A549 (cell line): ENCODE data around the gene MT1F. TPM values are rescaled to one million over a fixed set of nuclear protein-coding genes. Genes with fewer than 3 reads are reported as not detected.

Experiments
- ATAC-seq, 2 experiments: fragments of 200-7000 bp in 1 of 2; fragments of >200 bp in 1 of 2; cut with Nextera tagmentation in 1 of 2; cut with Tn5 transposase in 1 of 2; 3 replicates each; pipeline versions ENCODE4 v1.8.0 to v1.9.1; 2018 to 2020; ENCODE audit warnings: mild to moderate bottlenecking in 1 of 2, moderate library complexity in 1 of 2
- CTCF ChIA-PET: fragments of 300-600 bp; sonication (Branson Sonifier 250); formaldehyde crosslinking; extraction: SDS; loops from one replicate; lab custom pipeline; 2021; ENCODE audit warnings: antibody characterized with exemption, inconsistent platforms; lab: Yijun Ruan, JAX
- POLR2A ChIA-PET: fragments of 350-600 bp; formaldehyde crosslinking; extraction: SDS; loops from one replicate; lab custom pipeline; 2021; ENCODE audit warnings: antibody characterized with exemption, inconsistent platforms; lab: Yijun Ruan, JAX
- DNase-seq, 2 experiments: peaks; one replicate each; pipeline versions ENCODE4 v3.0.0 to v3.0.0-alpha.2; 2011 to 2016; ENCODE audit warnings: low read depth in 1 of 2, low spot score in 1 of 2
- FAIRE-seq: peaks from 2 replicates; lab custom pipeline; 2011; peaks lifted over from hg19 to GRCh38; lab: Jason Lieb, UNC
- H3K27ac ChIP-seq, 2 experiments: fragments of >200 bp; sonication (Bioruptor Twin); formaldehyde crosslinking; 3 replicates each; pipeline ENCODE4 v1.5.1; 2016 to 2017
- H3K4me1 ChIP-seq: fragments of >200 bp; sonication (Bioruptor Twin); formaldehyde crosslinking; 3 replicates; pipeline ENCODE4 v1.6.1; 2016
- H3K4me2 ChIP-seq: fragments of >200 bp; sonication (Bioruptor Twin); formaldehyde crosslinking; 3 replicates; pipeline ENCODE4 v1.6.1; 2016
- H3K4me3 ChIP-seq: fragments of >200 bp; sonication (Bioruptor Twin); formaldehyde crosslinking; 3 replicates; pipeline ENCODE4 v1.5.1; 2016
- H3K9me3 ChIP-seq: fragments of >200 bp; sonication (Bioruptor Twin); formaldehyde crosslinking; 3 replicates; pipeline ENCODE4 v1.6.1; 2016
- CBX8 ChIP-seq: fragments of 200-600 bp; sonication (generic); IDR thresholded peaks from 2 replicates; pipeline ENCODE4 v1.6.1; 2016
- CHD2 ChIP-seq: fragments of 150-350 bp; IDR thresholded peaks from 2 replicates; pipeline ENCODE4 v1.6.1; 2014; ENCODE audit warnings: low read length; ENCODE audit not compliant: partially characterized antibody
- E2F6 ChIP-seq: IDR thresholded peaks from 2 replicates; pipeline ENCODE4 v1.6.1; 2012; ENCODE audit warnings: low read depth, borderline replicate concordance
- EHF ChIP-seq: fragments of 250-450 bp; sonication (Bioruptor Pico); IDR thresholded peaks from 2 replicates; pipeline ENCODE4 v1.5.0; 2020; ENCODE audit warnings: mild to moderate bottlenecking
- ELK1 ChIP-seq: fragments of 150-350 bp; IDR thresholded peaks from 2 replicates; pipeline ENCODE4 v1.6.1; 2014; ENCODE audit warnings: low read depth, mild to moderate bottlenecking, low read length
- EP300 ChIP-seq, 2 experiments: fragments of >200 bp; sonication (Bioruptor Twin); formaldehyde crosslinking; IDR thresholded peaks; 2 replicates in 1 of 2; 3 replicates in 1 of 2; pipeline ENCODE4 v1.6.1; 2016 to 2017
- ESRRA ChIP-seq: fragments of 150-350 bp; IDR thresholded peaks from 2 replicates; pipeline ENCODE4 v1.6.1; 2014; ENCODE audit warnings: mild to moderate bottlenecking, low read length, borderline replicate concordance
- FOSL2 ChIP-seq, 2 experiments: fragments of 450-650 bp in 1 of 2; fragments of >200 bp in 1 of 2; sonication (Bioruptor Twin) in 1 of 2; formaldehyde crosslinking; IDR thresholded peaks; 2 replicates each; pipeline versions ENCODE4 v1.5.0 to v1.6.1; 2016 to 2020; ENCODE audit warnings: mild to moderate bottlenecking in 1 of 2, moderate library complexity in 1 of 2
- HES2 ChIP-seq: fragments of >200 bp; sonication (Bioruptor Twin); formaldehyde crosslinking; IDR thresholded peaks from 2 replicates; pipeline ENCODE4 v1.6.1; 2016
- HOXB13 ChIP-seq: fragments of 250-450 bp; sonication (Bioruptor Pico); IDR thresholded peaks from 2 replicates; pipeline ENCODE4 v1.5.0; 2020; ENCODE audit warnings: low read depth, mild to moderate bottlenecking, moderate library complexity
- JUNB ChIP-seq: fragments of >200 bp; sonication (Bioruptor Twin); formaldehyde crosslinking; IDR thresholded peaks from 2 replicates; pipeline ENCODE4 v1.6.1; 2016
- MAX ChIP-seq: IDR thresholded peaks from 2 replicates; pipeline ENCODE4 v1.6.1; 2012
- PBX3 ChIP-seq: IDR thresholded peaks from 2 replicates; pipeline ENCODE4 v1.6.1; 2012
- POLR2A ChIP-seq: IDR thresholded peaks from 2 replicates; pipeline ENCODE4 v1.6.1; 2012; ENCODE audit warnings: mild to moderate bottlenecking, low read length
- RAD21 ChIP-seq, 2 experiments: fragments of >200 bp in 1 of 2; sonication (Bioruptor Twin) in 1 of 2; formaldehyde crosslinking in 1 of 2; IDR thresholded peaks in 1 of 2; conservative IDR thresholded peaks in 1 of 2; 2 replicates in 1 of 2; 3 replicates in 1 of 2; pipeline ENCODE4 v1.6.1; 2012 to 2018; ENCODE audit warnings: inconsistent platforms in 1 of 2
- RFX5 ChIP-seq: fragments of 450-650 bp; IDR thresholded peaks from 2 replicates; pipeline ENCODE4 v1.7.1; 2014; ENCODE audit warnings: antibody characterized with exemption, mild to moderate bottlenecking, moderate library complexity
- SMC3 ChIP-seq: fragments of >200 bp; sonication (Bioruptor Twin); formaldehyde crosslinking; IDR thresholded peaks from 3 replicates; pipeline ENCODE4 v1.6.1; 2018; ENCODE audit warnings: inconsistent platforms
- TP53 ChIP-seq: fragments of 250-450 bp; sonication (Bioruptor Pico); IDR thresholded peaks from 2 replicates; pipeline ENCODE4 v1.5.0; 2021; ENCODE audit warnings: mild to moderate bottlenecking, moderate library complexity
- ZC3H11A ChIP-seq: fragments of 450-650 bp; IDR thresholded peaks from 2 replicates; pipeline ENCODE4 v1.6.1; 2014; ENCODE audit warnings: antibody characterized with exemption, mild to moderate bottlenecking
- WGBS: methylation state at CpG from one replicate; pipeline ENCODE4 v1.1.6; 2017; ENCODE audit errors: missing lambda C conversion rate; 5-methylcytosine and 5-hydroxymethylcytosine counted together
- polyA plus RNA-seq, 4 experiments: library from polyadenylated mRNA; depleted of rRNA in 3 of 4; stranded (reverse); fragments of >200 nt; fragmentation: RNase III in 1 of 4; extraction: RNeasy Plus Mini Kit Qiagen cat#74134 plus additional on column Dnase treatment in 1 of 4; gene quantifications; 2 replicates in 3 of 4; 3 replicates in 1 of 4; pipeline ENCODE4 v1.2.3, GENCODE V29; 2011 to 2017

Gene MT1F
- polyA plus RNA-seq, 2 of the 4 experiments (the other 2 are of a cell fraction) = 4.1 to 11.3 TPM

GRCh38 chr16:56625140-56625942 is 32.4 kb upstream of the MT1F start, which contains the start of gene MT1E:
Gene MT1E, plus strand, starts transcription at chr16:56625781. Its CDS starts 71 bp downstream, at chr16:56625852.
- Histone ChIP-seq H3K4me2 (no peak within 1 kb of the TSS), H3K4me3 (no peak within 1 kb of the TSS), H3K9me3 (no peaks in the 10 kb centered on the region), H3K4me1 (peaks cover 14% of the 10 kb centered on the region), H3K27ac (peak within 1 kb of the TSS; percentile 72 to 86)
- DNase-seq (no peak), FAIRE-seq (no peak), ATAC-seq (no peak)
- TF ChIP-seq POLR2A = no peak
- TF ChIP-seq CHD2 = no peak
- TF ChIP-seq ESRRA = no peak
- no peak for TF ChIP-seq HOXB13 (CRISPR knock-in tag)
- no peak for TF ChIP-seq E2F6
- TF ChIP-seq FOSL2 (IDR thresholded peaks at IDR 0.05) = no peak
- no peak for TF ChIP-seq FOSL2 (CRISPR knock-in tag; IDR thresholded peaks at IDR 0.05)
- no peak for TF ChIP-seq CBX8
- TF ChIP-seq EHF = no peak
- TF ChIP-seq RAD21 (conservative IDR thresholded peaks at IDR 0.05 in 1 of 2, IDR thresholded peaks at IDR 0.05 in 1 of 2) = no peak
- TF ChIP-seq TP53 (CRISPR knock-in tag) = no peak
- no peak for TF ChIP-seq PBX3
- TF ChIP-seq HES2 = no peak
- TF ChIP-seq EP300 (IDR thresholded peaks at IDR 0.05) = no peak
- no peak for TF ChIP-seq SMC3
- no peak for TF ChIP-seq ELK1
- no peak for TF ChIP-seq MAX
- TF ChIP-seq JUNB = no peak
- WGBS = 93% methylated on average over 59 of the region's 62 CpGs
- CTCF ChIA-PET = interaction anchor here (0.8 to 5.3 kb wide), 7 partner anchors 14 to 111 kb away, joined by 3 to 18 read pairs (median 3); partner anchors contain the start of gene MT1A
- POLR2A ChIA-PET = interaction anchor here (0.7 to 2.3 kb wide), 2 partner anchors 16 to 18 kb away, joined by 5 to 23 read pairs; partner anchors contain the start of gene MT2A

GRCh38 chr16:56625943-56626654 is 31.7 kb upstream of the MT1F start:
- ATAC-seq (peak; percentile 15 to 22; a peak in 2 of 6 replicates), FAIRE-seq (no peak), DNase-seq (no peak)
- 91% methylated on average over 16 of the region's 16 CpGs for WGBS
- Histone ChIP-seq H3K4me1 (peaks cover 14% of the 10 kb centered on the region), H3K9me3 (no peaks in the 10 kb centered on the region), H3K4me3 (no peak overlapping the region), H3K27ac (peak overlapping the region in 1 of 2 experiments; percentile 86; a peak in 4 of 6 replicates), H3K4me2 (no peak overlapping the region)
- ChIA-PET POLR2A (interaction anchor here (1.7 kb wide), 1 partner anchor 17 kb away, joined by 19 read pairs; the partner anchor contains the start of gene MT2A), CTCF (interaction anchor here (0.8 to 5.3 kb wide), 7 partner anchors 13 to 112 kb away, joined by 3 to 18 read pairs (median 3); partner anchors contain the start of gene MT1A)
- TF ChIP-seq ZC3H11A (no peak), RFX5 (no peak)
- TF ChIP-seq, all 56 proteins: peak for 0
